B cell (primary cell): ENCODE measurements around the gene CD79B.

ENCODE experiments used
- CTCF ChIP-seq: fragments of 200-600 bp; IDR thresholded peaks from one replicate; pipeline ENCODE4 v1.8.0; 2022; ENCODE audit warnings: antibody characterized with exemption, mild to moderate bottlenecking
- EZH2 ChIP-seq: IDR thresholded peaks from 2 replicates; pipeline ENCODE4 v1.6.1; 2012; ENCODE audit warnings: borderline replicate concordance, low read depth, mild to moderate bottlenecking, moderate library complexity, low read length; ENCODE audit not compliant: insufficient read depth, poor library complexity, severe bottlenecking

- no peak for TF ChIP-seq CTCF
- TF ChIP-seq EZH2, result no peak
Measured at GRCh38 chr17:63948521-63948920, 16.4 kb upstream of the CD79B start.
